ENCODE results near the gene RPS24.

DNA sequence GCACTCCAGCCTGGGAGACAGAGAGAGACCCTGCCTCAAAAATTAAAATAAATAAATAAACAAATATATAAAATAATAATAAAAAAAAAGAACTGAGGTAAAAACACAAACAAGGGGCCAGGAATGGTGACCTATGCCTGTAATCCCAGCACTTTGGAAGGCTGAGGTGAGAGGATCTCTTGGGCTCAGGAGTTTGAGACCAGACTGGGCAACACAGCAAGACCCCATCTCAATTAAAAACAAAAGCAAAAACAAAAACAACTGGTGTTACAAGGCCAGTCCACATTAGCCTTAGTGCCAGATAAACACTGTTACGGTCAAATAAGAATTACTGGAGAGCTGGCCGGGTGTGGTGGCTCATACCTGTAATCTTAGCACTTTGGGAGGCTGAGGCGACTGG lies 9.9 kb upstream of the RPS24 start:
- TF ChIP-seq CTCF (IDR thresholded peaks at IDR 0.05), result no peak
- no peak for TF ChIP-seq POLR2A (IDR thresholded peaks at IDR 0.05)

All from thyroid gland (tissue), 4 donors.